ENCODE data around the gene TCF15. TPM values are rescaled to one million over a fixed set of nuclear protein-coding genes. Genes with fewer than 3 reads are reported as not detected.

The TCF15 gene
- total RNA-seq, 4 donors from 2014 or later = 0.59 TPM; not detected in 3

Other genes starting within 250 kb of the TCF15 start
- gene TRIB3, start 229.5 kb downstream of the TCF15 start, total RNA-seq = 10 to 100 TPM in 2 of 4 donors, 1 to 10 TPM in 2; 6.1 to 16.5 (median 8.1) TPM
- 10 to 100 TPM; 49.2 to 90.2 (median 71.0) TPM for gene RBCK1, start 202.0 kb downstream of the TCF15 start, total RNA-seq
- 10 to 100 TPM; 34.1 to 40.5 (median 35.6) TPM for gene TBC1D20, start 147.8 kb downstream of the TCF15 start, total RNA-seq
- 100 to 1,000 TPM in 3 of 4 donors, 10 to 100 TPM in 1; 88.0 to 153 (median 105) TPM for gene CSNK2A1, start 66.5 kb downstream of the TCF15 start, total RNA-seq
- 100 to 1,000 TPM in 2 of 4 donors, 10 to 100 TPM in 2; 54.3 to 212 (median 135) TPM for gene SRXN1, start 42.9 kb upstream of the TCF15 start, total RNA-seq
- gene SCRT2, start 65.5 kb upstream of the TCF15 start, total RNA-seq = not detected
- 1 to 10 TPM in 1 of 4 donors, under 1 TPM in 3; 0.24 to 2.0 (median 0.63) TPM for gene SLC52A3, start 158.2 kb upstream of the TCF15 start, total RNA-seq
- gene FAM110A, start 223.4 kb upstream of the TCF15 start, total RNA-seq = 10 to 100 TPM in 1 of 4 donors, 1 to 10 TPM in 3; 7.0 to 15.5 (median 8.5) TPM